H1 (cell line): ENCODE results near the gene AP2A2. TPM values are rescaled to one million over a fixed set of nuclear protein-coding genes. Genes with fewer than 3 reads are reported as not detected.

Experiments used
- CTCF ChIA-PET: fragments of 300-600 bp; sonication (Branson Sonifier 250); formaldehyde crosslinking; loops from one replicate; lab custom pipeline; 2021; ENCODE audit not compliant: partially characterized antibody; lab: Charles Lee
- POLR2A ChIA-PET: fragments of 300-600 bp; sonication (Branson Sonifier 250); formaldehyde crosslinking; loops from one replicate; lab custom pipeline; 2021; ENCODE audit warnings: inconsistent platforms; ENCODE audit not compliant: partially characterized antibody; lab: Charles Lee
- DNase-seq, 2 experiments: peaks; one replicate each; pipeline versions ENCODE4 v3.0.0 to v3.0.0-alpha.2; 2010 to 2022; ENCODE audit warnings: low spot score in 2 of 2, low read depth in 1 of 2, mixed read lengths in 1 of 2
- FAIRE-seq: peaks from 2 replicates; lab custom pipeline; 2011; peaks lifted over from hg19 to GRCh38; lab: Jason Lieb, UNC
- H2AFZ ChIP-seq: 2 replicates; pipeline ENCODE4 v1.8.1; 2012; ENCODE audit warnings: low read length, inconsistent platforms
- H2AK5ac ChIP-seq: 2 replicates; pipeline ENCODE4 v1.6.1; 2013; ENCODE audit warnings: low read depth, low read length
- H2BK120ac ChIP-seq: replicated peaks from 2 replicates; pipeline ENCODE3; 2013; ENCODE audit warnings: low read depth, low read length, inconsistent platforms
- H2BK12ac ChIP-seq: 2 replicates; pipeline ENCODE4 v1.6.1; 2013; ENCODE audit warnings: low read depth, low read length
- H2BK15ac ChIP-seq: 2 replicates; pipeline ENCODE4 v1.6.1; 2013; ENCODE audit warnings: low read length
- H2BK20ac ChIP-seq: 2 replicates; pipeline ENCODE4 v1.6.1; 2013; ENCODE audit warnings: low read length
- H2BK5ac ChIP-seq: 2 replicates; pipeline ENCODE4 v1.6.1; 2013; ENCODE audit warnings: low read depth, low read length
- H3K14ac ChIP-seq: 2 replicates; pipeline ENCODE4 v1.6.1; 2013; ENCODE audit warnings: inconsistent platforms; ENCODE audit not compliant: insufficient read length
- H3K18ac ChIP-seq: 2 replicates; pipeline ENCODE4 v1.6.1; 2013; ENCODE audit warnings: low read length; ENCODE audit errors: extremely low read depth
- H3K23ac ChIP-seq: 2 replicates; pipeline ENCODE4 v1.6.1; 2013; ENCODE audit warnings: inconsistent platforms; ENCODE audit not compliant: insufficient read length
- H3K23me2 ChIP-seq: 2 replicates; pipeline ENCODE4 v1.6.1; 2013; ENCODE audit warnings: low read depth, low read length
- H3K27ac ChIP-seq: 2 replicates; pipeline ENCODE4 v1.6.1; 2011; ENCODE audit warnings: low read depth, low read length, inconsistent platforms
- H3K27me3 ChIP-seq, 4 experiments: replicated peaks in 1 of 4; 1 replicate in 1 of 4; 2 replicates in 3 of 4; pipeline versions ENCODE4 v1.6.1 to v1.8.1; 2011 to 2013; ENCODE audit warnings: low read length in 3 of 4, mild to moderate bottlenecking in 3 of 4, inconsistent platforms in 2 of 4, mixed read lengths in 2 of 4, moderate library complexity in 1 of 4; ENCODE audit not compliant: control insufficient read depth in 3 of 4, insufficient read depth in 3 of 4; ENCODE audit errors: extremely low read depth in 1 of 4
- H3K36me3 ChIP-seq, 4 experiments: 2 replicates each; pipeline versions ENCODE4 v1.6.1 to v1.8.1; 2011 to 2013; ENCODE audit warnings: mild to moderate bottlenecking in 4 of 4, low read length in 3 of 4, moderate library complexity in 2 of 4, control low read depth in 1 of 4, inconsistent platforms in 1 of 4; ENCODE audit not compliant: insufficient read depth in 4 of 4, control insufficient read depth in 2 of 4
- H3K4ac ChIP-seq: replicated peaks from 2 replicates; pipeline ENCODE3; 2013; ENCODE audit warnings: low read length, low read depth, mixed read lengths, inconsistent platforms; ENCODE audit not compliant: insufficient read length
- H3K4me1 ChIP-seq, 4 experiments: replicated peaks in 1 of 4; 1 replicate in 1 of 4; 2 replicates in 3 of 4; pipeline versions ENCODE4 v1.6.1 to v1.8.1; 2011 to 2013; ENCODE audit warnings: low read length in 3 of 4, inconsistent platforms in 2 of 4, mixed read lengths in 1 of 4; ENCODE audit not compliant: insufficient read depth in 4 of 4, control insufficient read depth in 3 of 4
- H3K4me2 ChIP-seq, 2 experiments: 2 replicates each; pipeline versions ENCODE4 v1.6.1 to v1.8.1; 2011 to 2013; ENCODE audit warnings: low read depth in 2 of 2, low read length in 2 of 2, control low read depth in 1 of 2, inconsistent platforms in 1 of 2, mild to moderate bottlenecking in 1 of 2; ENCODE audit not compliant: insufficient read depth in 1 of 2
- H3K4me3 ChIP-seq, 4 experiments: fragments of 200-600, 300-600 bp in 1 of 4; sonication (generic), shearing (Covaris generic), sonication (Bioruptor Twin) in 1 of 4; 2 replicates each; pipeline versions ENCODE4 v1.5.1 to v1.8.1; 2011 to 2016; ENCODE audit warnings: low read length in 4 of 4, low read depth in 3 of 4, control low read depth in 2 of 4, inconsistent platforms in 2 of 4, mild to moderate bottlenecking in 2 of 4, mixed read lengths in 1 of 4, moderate library complexity in 1 of 4; ENCODE audit not compliant: insufficient read depth in 2 of 4; ENCODE audit errors: extremely low read depth in 1 of 4
- H3K56ac ChIP-seq: replicated peaks from 2 replicates; pipeline ENCODE3; 2013; ENCODE audit warnings: low read depth, mild to moderate bottlenecking, mixed read lengths, low read length, inconsistent platforms; ENCODE audit not compliant: insufficient read length
- H3K79me1 ChIP-seq: 2 replicates; pipeline ENCODE4 v1.6.1; 2013; ENCODE audit warnings: low read depth, low read length, control low read depth
- H3K79me2 ChIP-seq, 2 experiments: 2 replicates each; pipeline versions ENCODE4 v1.6.1 to v1.8.1; 2012 to 2013; ENCODE audit warnings: low read length in 2 of 2, mild to moderate bottlenecking in 2 of 2, inconsistent platforms in 1 of 2; ENCODE audit not compliant: insufficient read depth in 2 of 2, control insufficient read depth in 1 of 2
- H3K9ac ChIP-seq, 4 experiments: replicated peaks in 1 of 4; 1 replicate in 1 of 4; 2 replicates in 3 of 4; pipeline versions ENCODE4 v1.6.1 to v1.8.1; 2011 to 2013; ENCODE audit warnings: low read depth in 3 of 4, low read length in 3 of 4, control low read depth in 2 of 4, mild to moderate bottlenecking in 2 of 4, moderate library complexity in 2 of 4, inconsistent platforms in 1 of 4; ENCODE audit errors: extremely low read depth in 1 of 4
- H3K9me3 ChIP-seq, 2 experiments: 2 replicates each; pipeline versions ENCODE4 v1.6.1 to v1.8.1; 2012 to 2013; ENCODE audit warnings: mild to moderate bottlenecking in 2 of 2, moderate library complexity in 2 of 2, control low read depth in 1 of 2, inconsistent platforms in 1 of 2, low read depth in 1 of 2, low read length in 1 of 2, mixed read lengths in 1 of 2; ENCODE audit not compliant: insufficient read depth in 2 of 2
- H4K20me1 ChIP-seq, 2 experiments: replicated peaks in 1 of 2; 2 replicates each; pipeline versions ENCODE3 to v1.8.1; 2011 to 2013; ENCODE audit warnings: inconsistent platforms in 2 of 2, low read length in 2 of 2, mild to moderate bottlenecking in 1 of 2; ENCODE audit not compliant: insufficient read depth in 2 of 2, control insufficient read depth in 1 of 2
- H4K5ac ChIP-seq: 2 replicates; pipeline ENCODE4 v1.6.1; 2013; ENCODE audit warnings: low read length, low read depth, mixed read lengths, inconsistent platforms; ENCODE audit not compliant: insufficient read length
- H4K8ac ChIP-seq: 2 replicates; pipeline ENCODE4 v1.8.0; 2013; ENCODE audit warnings: mild to moderate bottlenecking, moderate library complexity, low read length, inconsistent platforms; ENCODE audit not compliant: insufficient read depth; ENCODE audit errors: extremely low read depth
- H4K91ac ChIP-seq: replicated peaks from 2 replicates; pipeline ENCODE3; 2013; ENCODE audit warnings: low read length, mixed read lengths, inconsistent platforms; ENCODE audit not compliant: insufficient read length
- E2F6 ChIP-seq: IDR thresholded peaks from 2 replicates; pipeline ENCODE4 v1.6.1; 2012; ENCODE audit warnings: inconsistent platforms
- EGR1 ChIP-seq: IDR thresholded peaks from 2 replicates; pipeline ENCODE4 v1.6.1; 2011; ENCODE audit warnings: low read depth, low read length, borderline replicate concordance
- EP300 ChIP-seq, 2 experiments: IDR thresholded peaks; 1 replicate in 1 of 2; 2 replicates in 1 of 2; pipeline ENCODE4 v1.6.1; 2011 to 2012; ENCODE audit warnings: low read depth in 2 of 2, low read length in 2 of 2, mild to moderate bottlenecking in 2 of 2, borderline replicate concordance in 1 of 2, inconsistent platforms in 1 of 2, moderate library complexity in 1 of 2
- JUN ChIP-seq: IDR thresholded peaks from 2 replicates; pipeline ENCODE4 v1.6.1; 2011; ENCODE audit warnings: low read depth, mild to moderate bottlenecking, improper control_type of control experiment, low read length
- POU5F1 ChIP-seq: IDR thresholded peaks from 2 replicates; pipeline ENCODE4 v1.6.1; 2011; ENCODE audit warnings: low read depth, mild to moderate bottlenecking, low read length, moderate library complexity
- RFX5 ChIP-seq: IDR thresholded peaks from 2 replicates; pipeline ENCODE4 v1.6.1; 2011; ENCODE audit warnings: low read depth, low read length, improper control_type of control experiment, borderline replicate concordance
- SP1 ChIP-seq: IDR thresholded peaks from 2 replicates; pipeline ENCODE4 v1.6.1; 2011; ENCODE audit warnings: low read depth, low read length
- TAF1 ChIP-seq: IDR thresholded peaks from 2 replicates; pipeline ENCODE4 v1.6.1; 2011; ENCODE audit warnings: mild to moderate bottlenecking, low read depth, low read length
- WGBS, 2 experiments: shearing (Covaris generic) in 1 of 2; methylation state at CpG; one replicate each; pipeline versions ENCODE4 v1.1.6 to v1.1.7; 2013 to 2015; ENCODE audit warnings: low lambda C conversion rate in 2 of 2, mixed read lengths in 2 of 2, inconsistent platforms in 1 of 2, low coverage in 1 of 2, missing lambda C conversion rate in 1 of 2; ENCODE audit not compliant: insufficient replicate concordance in 2 of 2, insufficient coverage in 1 of 2, insufficient read length in 1 of 2; ENCODE audit errors: extremely low coverage in 1 of 2, missing lambda C conversion rate in 1 of 2; 5-methylcytosine and 5-hydroxymethylcytosine counted together
- polyA plus RNA-seq, 7 experiments: library from polyadenylated mRNA; depleted of rRNA in 3 of 7; stranded (reverse) in 5 of 7; unstranded in 2 of 7; fragments of >200 nt in 5 of 7; fragments of 200-250 nt in 2 of 7; gene quantifications; 1 replicate in 5 of 7; 2 replicates in 1 of 7; 4 replicates in 1 of 7; pipeline versions ENCODE4 v1.2.1 to v1.2.3, GENCODE V29; 2011 to 2013; ENCODE audit warnings: missing spikeins in 2 of 7, mixed read lengths in 2 of 7
- total RNA-seq: library from RNA; stranded (reverse); fragmentation: NEBNext Ultra II Directional; extraction: Animal tissue kit (Norgen Biotek cat#: 25700); gene quantifications from 2 replicates; pipeline ENCODE4 v1.2.1, GENCODE V29; 2021

The AP2A2 gene
- total and polyA plus RNA-seq, 2 of the 8 experiments (the other 6 are each of a cell fraction or from before 2014, with no cell fraction given): 50.0 to 65.0 TPM

- no peak for TF ChIP-seq E2F6
- TF ChIP-seq JUN: no peak
- TF ChIP-seq SP1: no peak
- no peak for TF ChIP-seq TAF1
- TF ChIP-seq POU5F1: no peak
- TF ChIP-seq EP300 (IDR thresholded peaks at IDR 0.05; ENCODE audit: borderline replicate concordance in 1 of 2, low read depth in 2 of 2, low read length in 2 of 2): no peak
- TF ChIP-seq RFX5: no peak
- no peak for TF ChIP-seq EGR1
- Histone ChIP-seq H4K91ac (no peak overlapping the region), H4K20me1 (peaks cover 0 to 6% of the 10 kb centered on the region in 2 experiments), H3K9ac (no peak overlapping the region), H2BK20ac (no peak overlapping the region), H3K4me3 (no peak overlapping the region), H2BK120ac (no peak overlapping the region), H4K5ac (no peak overlapping the region), H3K23ac (no peak overlapping the region), H2AK5ac (no peak overlapping the region), H2AFZ (no peak overlapping the region), H3K4me2 (no peak overlapping the region), H3K36me3 (no peaks in the 10 kb centered on the region; a peak in 1 of 8 replicates), H4K8ac (no peak overlapping the region), H3K27ac (no peak overlapping the region), H3K4me1 (no peaks in the 10 kb centered on the region), H3K9me3 (no peaks in the 10 kb centered on the region), H3K79me1 (no peaks in the 10 kb centered on the region), H2BK12ac (no peak overlapping the region), H2BK15ac (no peak overlapping the region), H3K4ac (no peak overlapping the region), H2BK5ac (no peak overlapping the region), H3K23me2 (peaks cover 5% of the 10 kb centered on the region), H3K79me2 (no peaks in the 10 kb centered on the region), H3K18ac (no peak overlapping the region), H3K27me3 (no peaks in the 10 kb centered on the region), H3K14ac (no peak overlapping the region), H3K56ac (no peak overlapping the region)
- ChIA-PET CTCF (interaction anchor here (0.9 to 1.2 kb wide), 2 partner anchors 72 to 81 kb away, joined by 3 read pairs; no protein-coding TSS in a partner anchor), POLR2A (interaction anchor here (0.8 to 1.5 kb wide), 4 partner anchors 10 to 166 kb away, joined by 3 to 4 read pairs (median 4); no protein-coding TSS in a partner anchor)
- FAIRE-seq (no peak), DNase-seq (no peak)
- 94% methylated on average over 25 of the region's 35 CpGs; no CpG with 5 or more reads in 1 of the 2 experiments for WGBS, 2 experiments
These were observed 99.9 kb downstream of the AP2A2 start for GRCh38 chr11:1025410-1026162.
